Measurements from ENCODE around the gene COL26A1.
A peak's percentile ranks its signal among the peaks of the same experiment; 100 is the strongest.

The COL26A1 gene

DNA sequence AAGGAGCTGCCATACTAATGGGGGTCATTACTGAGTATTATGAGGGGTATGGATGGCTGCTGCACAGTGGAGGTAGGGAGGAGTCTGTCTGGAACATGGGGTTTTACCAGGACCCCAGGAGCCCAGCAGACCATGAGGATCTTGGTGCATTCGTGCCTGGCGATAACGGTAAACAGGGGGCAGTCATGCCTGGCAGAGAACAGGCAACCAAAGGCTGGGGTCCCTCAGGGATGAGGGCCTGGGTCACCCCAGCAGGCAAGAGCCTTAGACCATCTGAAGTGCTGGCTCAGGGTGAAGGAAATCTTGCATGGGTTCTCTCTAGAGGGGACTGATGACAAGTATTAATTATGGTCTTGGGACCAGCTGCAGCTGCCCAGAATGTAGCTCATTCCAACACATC lies 220.3 kb downstream of the COL26A1 start:
- no peak for DNase-seq

- no peak for DNase-seq
Measured at GRCh38 chr7:101586078-101586905, 223.6 kb downstream of the COL26A1 start.

- no peak for DNase-seq
Measured at GRCh38 chr7:101586906-101587677, 224.4 kb downstream of the COL26A1 start.

DNA sequence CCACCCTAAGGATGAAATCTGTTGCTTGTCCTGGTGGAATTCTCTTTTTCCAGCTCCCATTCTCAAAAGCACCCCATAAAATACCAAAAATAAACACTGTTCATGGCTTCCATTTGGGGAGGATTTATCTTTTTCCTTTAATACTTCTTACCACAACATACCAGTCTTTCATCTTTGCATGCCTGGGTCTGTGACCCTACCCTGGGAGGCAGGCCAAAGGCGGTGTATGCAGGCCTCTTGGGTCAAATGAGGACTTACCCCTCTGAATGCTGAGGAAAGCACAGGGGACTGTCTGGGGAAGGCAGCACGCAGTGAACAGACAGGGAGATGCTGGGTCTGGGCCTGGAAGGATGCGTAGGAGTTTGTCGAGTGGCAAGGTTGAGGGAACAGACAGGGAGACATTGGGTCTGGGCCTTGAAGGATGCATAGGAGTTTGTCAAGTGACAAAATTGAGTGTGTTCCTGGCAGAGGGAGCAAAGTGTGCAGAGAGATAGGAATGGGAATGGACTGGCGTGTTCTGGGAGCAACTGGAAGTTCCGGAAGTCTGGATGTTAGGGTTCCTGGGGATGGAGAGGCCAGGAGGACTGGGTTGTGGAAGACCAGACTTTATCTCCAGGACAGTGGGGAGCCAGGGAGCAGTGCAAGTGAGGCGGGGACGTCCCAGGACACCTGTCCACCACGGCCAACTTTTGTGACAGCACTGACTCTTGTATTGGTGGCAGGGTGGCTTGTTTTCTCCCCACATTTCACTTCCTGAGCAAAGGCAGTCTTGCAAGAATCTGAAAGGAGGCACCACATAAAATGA lies 225.7 kb downstream of the COL26A1 start:
- no peak for DNase-seq

DNA sequence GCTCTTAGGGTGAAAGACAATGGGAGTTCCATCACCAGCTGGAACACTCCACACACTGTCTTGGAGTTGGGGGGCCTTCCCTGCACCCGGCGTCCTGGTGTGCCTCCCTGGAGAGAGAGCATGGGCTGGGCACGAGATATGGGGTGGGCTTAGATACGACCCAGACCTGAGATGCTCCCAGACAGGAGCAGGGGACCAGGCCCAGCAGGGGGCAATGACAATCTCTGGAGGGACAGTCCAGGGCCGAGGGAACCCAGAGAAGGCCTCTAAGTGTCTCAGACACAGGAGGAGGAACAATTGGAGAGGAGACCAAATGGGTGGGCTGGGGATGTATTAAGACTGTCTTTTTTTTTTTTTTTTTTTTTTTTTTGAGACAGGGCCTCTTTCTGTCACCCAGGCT lies 226.4 kb downstream of the COL26A1 start:
- DNase-seq = no peak

GRCh38 chr7:101589976-101590662 lies 227.4 kb downstream of the COL26A1 start:
- DNase-seq = no peak

GRCh38 chr7:101590663-101591435 lies 228.2 kb downstream of the COL26A1 start:
- DNase-seq = no peak

DNA sequence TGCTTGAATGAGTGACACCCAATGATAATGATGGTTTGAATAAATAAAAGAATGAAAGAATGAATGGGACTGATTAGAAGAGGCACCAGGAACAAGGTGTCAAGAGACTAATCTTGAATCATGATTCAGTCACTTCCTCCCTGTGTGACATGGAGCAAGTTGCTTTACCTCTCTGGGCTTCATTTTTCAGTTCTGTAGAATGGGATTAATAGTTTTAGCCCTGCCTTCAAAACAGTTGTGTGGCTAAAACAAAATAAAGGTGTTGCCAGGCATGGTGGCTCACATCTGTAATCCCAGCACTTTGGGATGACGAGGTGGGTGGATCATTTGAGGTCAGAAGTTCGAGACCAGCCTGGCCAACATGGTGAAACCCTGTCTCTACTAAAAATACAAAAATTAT lies 228.8 kb downstream of the COL26A1 start:
- DNase-seq = no peak

DNA sequence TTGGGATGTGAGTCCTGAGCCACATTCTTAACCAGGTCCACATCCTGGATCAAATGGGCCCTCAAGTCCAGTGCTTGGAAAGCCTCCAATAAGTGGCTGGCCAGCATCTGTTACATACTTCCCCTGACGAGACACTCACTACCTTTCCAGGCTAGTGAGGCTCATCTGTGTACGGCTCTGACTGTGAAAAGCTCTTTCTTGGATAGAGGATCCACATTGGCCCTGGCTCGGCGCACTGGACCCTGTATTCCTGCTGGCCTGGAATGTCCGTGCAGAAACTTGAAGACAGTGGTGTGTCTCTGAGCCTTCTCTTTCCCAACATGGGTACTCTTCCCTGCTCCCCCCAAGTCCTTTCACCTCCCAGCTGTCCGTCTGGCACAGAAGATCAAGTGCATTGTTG lies 230.9 kb downstream of the COL26A1 start:
- DNase-seq = no peak

- no peak for DNase-seq
Measured at GRCh38 chr7:101594790-101595189, 232.1 kb downstream of the COL26A1 start.

DNA sequence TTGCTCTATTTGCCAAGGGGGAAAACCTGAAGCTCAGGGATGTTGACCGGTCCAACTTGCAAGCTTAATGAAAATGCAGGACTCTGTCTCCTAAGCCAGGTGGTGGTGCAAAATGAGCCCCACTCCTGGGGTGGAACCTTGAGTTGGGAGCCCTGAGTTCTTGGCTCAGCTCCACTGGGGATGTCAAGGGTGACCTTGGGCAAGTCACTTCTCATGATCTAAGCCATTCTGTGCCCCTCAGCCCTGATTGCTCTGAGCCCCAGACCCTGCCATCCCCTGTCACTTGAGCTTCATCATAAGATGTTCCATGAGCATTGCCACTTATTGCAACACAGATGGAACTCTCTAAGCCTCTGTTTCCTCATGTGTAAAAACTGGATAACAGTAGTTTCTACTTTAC lies 232.6 kb downstream of the COL26A1 start:
- DNase-seq = no peak

GRCh38 chr7:101595766-101596537 lies 233.3 kb downstream of the COL26A1 start:
- no peak for DNase-seq

DNA sequence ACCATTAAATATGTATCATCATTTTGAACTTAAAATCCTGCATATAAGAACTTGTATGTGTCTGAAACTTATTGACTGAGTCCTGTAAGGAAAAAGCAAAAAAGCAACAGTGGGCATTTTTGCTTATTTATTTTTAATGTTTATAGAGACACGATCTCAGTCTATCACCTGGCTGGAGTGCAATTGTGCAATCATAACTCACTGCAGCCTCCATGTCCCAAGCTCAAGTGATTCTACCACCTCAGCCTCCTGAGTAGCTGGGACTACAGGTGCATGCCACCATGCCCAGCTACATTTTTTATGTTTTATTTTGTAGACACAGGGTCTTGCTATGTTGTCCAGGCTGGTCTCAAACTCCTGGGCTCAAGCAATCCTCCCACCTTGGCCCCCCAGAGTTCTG lies 234.2 kb downstream of the COL26A1 start:
- DNase-seq = no peak

DNA sequence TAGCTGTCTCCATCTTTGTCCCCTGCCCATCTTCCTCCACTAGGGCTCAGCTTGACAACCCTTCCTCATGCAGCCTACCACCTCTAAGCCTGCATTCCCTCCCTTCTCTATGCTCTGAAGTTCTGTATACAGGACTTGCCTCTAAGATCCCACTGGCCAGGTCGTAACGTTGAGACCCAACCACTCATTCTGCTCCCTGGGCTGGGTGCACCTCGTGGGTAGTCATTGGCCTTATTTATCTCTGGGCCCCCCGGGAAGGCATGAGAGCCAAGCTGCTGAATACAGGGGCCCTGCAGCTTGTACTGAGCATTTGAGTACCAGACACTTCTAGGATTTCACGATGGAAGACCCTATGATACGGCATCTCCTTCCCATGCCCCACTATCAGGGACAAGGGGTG lies 235.3 kb downstream of the COL26A1 start:
- DNase-seq = no peak

GRCh38 chr7:101598422-101598985 lies 235.8 kb downstream of the COL26A1 start:
- no peak for DNase-seq

- DNase-seq = no peak
Measured at GRCh38 chr7:101598986-101599771, 236.5 kb downstream of the COL26A1 start.

DNA sequence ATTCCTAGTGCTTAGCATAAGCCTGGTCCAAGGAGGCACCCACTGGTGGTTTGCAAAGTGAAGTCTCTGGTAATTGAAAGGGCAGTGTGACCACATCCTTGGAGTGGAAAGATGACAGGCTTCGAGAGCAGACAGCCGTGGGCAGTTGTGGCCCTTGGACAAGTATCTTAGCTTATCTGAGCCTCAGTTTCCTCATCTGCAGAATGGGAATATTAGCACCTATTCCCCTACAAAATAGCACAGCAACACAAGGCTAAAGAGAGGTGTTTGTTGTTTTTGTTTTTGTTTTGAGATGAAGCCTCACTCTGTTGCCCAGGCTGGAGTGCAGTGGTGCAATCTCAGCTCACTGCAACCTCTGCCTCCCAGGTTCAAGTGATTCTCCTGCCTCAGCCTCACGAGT lies 237.1 kb downstream of the COL26A1 start:
- DNase-seq = no peak

DNA sequence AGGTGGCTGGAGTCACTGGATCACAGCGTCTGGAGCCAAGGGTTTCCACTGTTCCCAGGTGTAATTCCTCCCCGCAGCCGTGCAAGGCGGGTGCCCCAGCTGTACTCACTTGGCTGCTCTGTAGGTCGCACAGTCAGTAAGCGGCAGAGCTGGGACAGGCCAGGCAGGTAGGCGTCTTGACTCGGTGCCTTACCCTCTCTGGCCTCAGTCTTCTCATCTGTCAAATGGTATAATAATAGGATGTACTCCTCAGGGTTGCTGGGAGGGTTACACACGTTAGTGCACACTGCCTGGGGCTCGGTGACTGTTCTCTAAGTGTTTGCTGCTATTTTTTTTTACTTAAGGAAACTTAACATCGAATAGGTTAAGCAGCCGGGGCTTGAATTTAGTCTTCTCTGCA lies 239.4 kb downstream of the COL26A1 start:
- DNase-seq = no peak

- DNase-seq = peak; percentile 70
Measured at GRCh38 chr7:101602484-101603241, 240.0 kb downstream of the COL26A1 start.

Measured in NCI-H2171 (cell line).